Astrocyte (in vitro differentiated cells and primary cell): ENCODE results near the gene FANCI. TPM values are rescaled to one million over a fixed set of nuclear protein-coding genes. Genes with fewer than 3 reads are reported as not detected.

Experiments used
- DNase-seq: peaks from one replicate; pipeline ENCODE4 v3.0.0-alpha.2; 2010; ENCODE audit warnings: low read depth
- FAIRE-seq: peaks from 2 replicates; lab custom pipeline; 2011; peaks lifted over from hg19 to GRCh38; lab: Jason Lieb, UNC
- H2AFZ ChIP-seq: 2 replicates; pipeline ENCODE4 v1.6.0; 2012; ENCODE audit warnings: low read depth, low read length, inconsistent platforms
- H3K27ac ChIP-seq: 2 replicates; pipeline ENCODE4 v1.5.1; 2011; ENCODE audit warnings: low read depth, low read length, inconsistent platforms
- H3K27me3 ChIP-seq: 2 replicates; pipeline ENCODE4 v1.6.0; 2011; ENCODE audit warnings: low read length, inconsistent platforms; ENCODE audit not compliant: insufficient read depth
- H3K36me3 ChIP-seq: 2 replicates; pipeline ENCODE4 v1.5.1; 2011; ENCODE audit warnings: low read length, inconsistent platforms; ENCODE audit not compliant: insufficient read depth
- H3K4me1 ChIP-seq: 2 replicates; pipeline ENCODE4 v1.5.1; 2011; ENCODE audit warnings: low read length, inconsistent platforms; ENCODE audit not compliant: insufficient read depth
- H3K4me2 ChIP-seq: 2 replicates; pipeline ENCODE4 v1.6.0; 2012; ENCODE audit warnings: low read length, inconsistent platforms
- H3K4me3 ChIP-seq: 2 replicates; pipeline ENCODE4 v1.5.1; 2011; ENCODE audit warnings: low read depth, mild to moderate bottlenecking, low read length, inconsistent platforms; ENCODE audit not compliant: insufficient read depth
- H3K79me2 ChIP-seq: 2 replicates; pipeline ENCODE4 v1.6.0; 2012; ENCODE audit warnings: mild to moderate bottlenecking, low read length, inconsistent platforms; ENCODE audit not compliant: insufficient read depth
- H3K9ac ChIP-seq: 2 replicates; pipeline ENCODE4 v1.6.0; 2012; ENCODE audit warnings: mild to moderate bottlenecking, low read length, inconsistent platforms
- H3K9me3 ChIP-seq: 2 replicates; pipeline ENCODE4 v1.5.1; 2012; ENCODE audit warnings: low read depth, mild to moderate bottlenecking, low read length, inconsistent platforms; ENCODE audit not compliant: insufficient read depth
- H4K20me1 ChIP-seq: 2 replicates; pipeline ENCODE4 v1.6.0; 2012; ENCODE audit warnings: low read length, inconsistent platforms; ENCODE audit not compliant: insufficient read depth
- H3K27ac Mint-ChIP-seq: one replicate; pipeline ENCODE4 v1.8.0; 2021; ENCODE audit warnings: mild to moderate bottlenecking, mixed read lengths; ENCODE audit not compliant: unreplicated experiment
- H3K27me3 Mint-ChIP-seq: one replicate; pipeline ENCODE4 v1.8.0; 2021; ENCODE audit warnings: low read depth, mixed read lengths; ENCODE audit not compliant: unreplicated experiment
- H3K36me3 Mint-ChIP-seq: one replicate; pipeline ENCODE4 v1.8.0; 2021; ENCODE audit warnings: low read depth, mixed read lengths; ENCODE audit not compliant: unreplicated experiment
- H3K4me1 Mint-ChIP-seq: one replicate; pipeline ENCODE4 v1.8.0; 2021; ENCODE audit warnings: low read depth, mixed read lengths; ENCODE audit not compliant: unreplicated experiment
- H3K4me3 Mint-ChIP-seq: one replicate; pipeline ENCODE4 v1.8.0; 2021; ENCODE audit warnings: mild to moderate bottlenecking, moderate library complexity, mixed read lengths; ENCODE audit not compliant: unreplicated experiment
- H3K9me3 Mint-ChIP-seq: one replicate; pipeline ENCODE4 v1.8.0; 2021; ENCODE audit warnings: mild to moderate bottlenecking, mixed read lengths; ENCODE audit not compliant: unreplicated experiment
- EZH2 ChIP-seq: IDR thresholded peaks from 2 replicates; pipeline ENCODE4 v1.6.1; 2012; ENCODE audit warnings: mild to moderate bottlenecking, low read length, inconsistent platforms; ENCODE audit not compliant: insufficient read depth
- total RNA-seq: library from RNA; stranded (reverse); gene quantifications from 2 replicates; pipeline ENCODE4 v1.2.1, GENCODE V29; 2021
- TF ChIP-seq, protein P1 (sequence below): IDR thresholded peaks from 2 replicates; pipeline ENCODE4 v1.5.1; 2011; ENCODE audit warnings: low read depth, mild to moderate bottlenecking, inconsistent platforms, low read length, moderate library complexity; ENCODE audit not compliant: insufficient read depth

FANCI gene
- total RNA-seq, 1 donor from 2014 or later, result 10.6 TPM

GRCh38 chr15:89309993-89310392 is 66.2 kb downstream of the FANCI start:
- H3K4me2 ChIP-seq, result no peak overlapping the region
- H2AFZ ChIP-seq, result no peak overlapping the region
- Mint-ChIP-seq H3K27me3 (no peaks in the 10 kb centered on the region), H3K4me3 (no peak overlapping the region), H3K36me3 (peaks cover 2% of the 10 kb centered on the region), H3K27ac (no peak overlapping the region), H3K9me3 (no peaks in the 10 kb centered on the region), H3K4me1 (peaks cover 22% of the 10 kb centered on the region)
- FAIRE-seq (no peak), DNase-seq (no peak)
- no peaks in the 10 kb centered on the region for H3K9me3 ChIP-seq
- peaks cover 18% of the 10 kb centered on the region for H3K36me3 ChIP-seq
- no peak overlapping the region for H3K27ac ChIP-seq
- H4K20me1 ChIP-seq, result peaks cover 3% of the 10 kb centered on the region
- no peak overlapping the region for H3K9ac ChIP-seq
- no peaks in the 10 kb centered on the region for H3K79me2 ChIP-seq
- peaks cover 15% of the 10 kb centered on the region for H3K4me1 ChIP-seq
- no peak overlapping the region for H3K4me3 ChIP-seq
- H3K27me3 ChIP-seq, result no peaks in the 10 kb centered on the region
- TF ChIP-seq, protein P1, sequence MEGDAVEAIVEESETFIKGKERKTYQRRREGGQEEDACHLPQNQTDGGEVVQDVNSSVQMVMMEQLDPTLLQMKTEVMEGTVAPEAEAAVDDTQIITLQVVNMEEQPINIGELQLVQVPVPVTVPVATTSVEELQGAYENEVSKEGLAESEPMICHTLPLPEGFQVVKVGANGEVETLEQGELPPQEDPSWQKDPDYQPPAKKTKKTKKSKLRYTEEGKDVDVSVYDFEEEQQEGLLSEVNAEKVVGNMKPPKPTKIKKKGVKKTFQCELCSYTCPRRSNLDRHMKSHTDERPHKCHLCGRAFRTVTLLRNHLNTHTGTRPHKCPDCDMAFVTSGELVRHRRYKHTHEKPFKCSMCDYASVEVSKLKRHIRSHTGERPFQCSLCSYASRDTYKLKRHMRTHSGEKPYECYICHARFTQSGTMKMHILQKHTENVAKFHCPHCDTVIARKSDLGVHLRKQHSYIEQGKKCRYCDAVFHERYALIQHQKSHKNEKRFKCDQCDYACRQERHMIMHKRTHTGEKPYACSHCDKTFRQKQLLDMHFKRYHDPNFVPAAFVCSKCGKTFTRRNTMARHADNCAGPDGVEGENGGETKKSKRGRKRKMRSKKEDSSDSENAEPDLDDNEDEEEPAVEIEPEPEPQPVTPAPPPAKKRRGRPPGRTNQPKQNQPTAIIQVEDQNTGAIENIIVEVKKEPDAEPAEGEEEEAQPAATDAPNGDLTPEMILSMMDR, result no peak
- TF ChIP-seq EZH2, result no peak

- H3K4me1 Mint-ChIP-seq, result peaks cover 7% of the 10 kb centered on the region
- Histone ChIP-seq H3K27ac (no peak overlapping the region), H3K4me1 (no peaks in the 10 kb centered on the region), H3K79me2 (peaks cover 5% of the 10 kb centered on the region), H3K36me3 (peaks cover 62% of the 10 kb centered on the region), H2AFZ (no peak overlapping the region), H3K9me3 (no peaks in the 10 kb centered on the region), H3K9ac (no peak overlapping the region), H3K4me2 (no peak overlapping the region), H3K27me3 (no peaks in the 10 kb centered on the region), H4K20me1 (peaks cover 52% of the 10 kb centered on the region), H3K4me3 (no peak overlapping the region)
- DNase-seq (no peak), FAIRE-seq (no peak)
- TF ChIP-seq EZH2, result no peak
- TF ChIP-seq, protein P1, result no peak
- no peaks in the 10 kb centered on the region for H3K27me3 Mint-ChIP-seq
- H3K36me3 Mint-ChIP-seq, result peaks cover 18% of the 10 kb centered on the region
- H3K27ac Mint-ChIP-seq, result no peak overlapping the region
- no peaks in the 10 kb centered on the region for H3K9me3 Mint-ChIP-seq
- H3K4me3 Mint-ChIP-seq, result no peak overlapping the region
Observed at GRCh38 chr15:89315375-89315929, 71.7 kb downstream of the FANCI start.

- Histone ChIP-seq H3K4me1 (no peaks in the 10 kb centered on the region), H3K27me3 (no peaks in the 10 kb centered on the region), H3K4me2 (no peak overlapping the region), H3K9me3 (no peaks in the 10 kb centered on the region), H4K20me1 (peaks cover 62% of the 10 kb centered on the region), H3K4me3 (no peak overlapping the region), H3K79me2 (peaks cover 10% of the 10 kb centered on the region), H3K36me3 (peaks cover 70% of the 10 kb centered on the region), H3K9ac (no peak overlapping the region), H2AFZ (no peak overlapping the region), H3K27ac (no peak overlapping the region)
- no peaks in the 10 kb centered on the region for H3K9me3 Mint-ChIP-seq
- H3K27me3 Mint-ChIP-seq, result no peaks in the 10 kb centered on the region
- no peak for FAIRE-seq
- H3K4me3 Mint-ChIP-seq, result no peak overlapping the region
- H3K27ac Mint-ChIP-seq, result no peak overlapping the region
- H3K4me1 Mint-ChIP-seq, result peaks cover 4% of the 10 kb centered on the region
- peaks cover 18% of the 10 kb centered on the region for H3K36me3 Mint-ChIP-seq
- TF ChIP-seq, protein P1, result no peak
- TF ChIP-seq EZH2, result no peak
- no peak for DNase-seq
Observed at GRCh38 chr15:89316504-89316903, 72.7 kb downstream of the FANCI start.
